ENCODE results near the gene ABCA13. TPM values are rescaled to one million over a fixed set of nuclear protein-coding genes. Genes with fewer than 3 reads are reported as not detected.

ABCA13 gene
- total RNA-seq, 1 donor from 2014 or later = 0.35 TPM

- H3K36me3 ChIP-seq = no peaks in the 10 kb centered on the region
- no peak overlapping the region for H3K27ac ChIP-seq
- H3K9me3 ChIP-seq = no peaks in the 10 kb centered on the region
- DNase-seq = no peak
- H3K27me3 ChIP-seq = no peaks in the 10 kb centered on the region
- intact Hi-C loops (cut with DNase I) = no loop called here
- H3K4me1 ChIP-seq = no peaks in the 10 kb centered on the region
- ATAC-seq = no peak
- no peak for TF ChIP-seq CTCF (IDR thresholded peaks at IDR 0.05)
- no peak overlapping the region for H3K4me3 ChIP-seq
These were observed 22.2 kb upstream of the ABCA13 start for GRCh38 chr7:48149058-48149457.

DNA sequence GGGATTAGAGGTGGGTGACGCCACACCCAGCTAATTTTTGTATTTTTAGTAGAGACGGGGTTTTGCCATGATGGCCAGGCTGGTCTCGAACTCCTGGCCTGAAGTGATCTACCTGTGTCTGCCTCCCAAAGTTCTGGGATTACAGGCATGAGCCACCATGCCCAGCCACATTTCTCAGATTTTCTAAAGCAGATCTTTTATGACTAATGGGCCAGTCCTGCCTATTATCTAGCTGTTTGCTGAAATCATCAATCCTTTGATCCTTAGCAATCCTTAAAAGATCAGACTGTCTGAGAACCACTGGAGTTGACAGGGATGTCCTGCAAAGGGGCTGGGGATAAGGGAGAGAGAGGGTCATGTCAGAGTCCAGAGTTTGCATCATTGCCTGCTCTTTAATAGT is 21.2 kb upstream of the ABCA13 start:
- H3K36me3 ChIP-seq = no peaks in the 10 kb centered on the region
- ATAC-seq (no peak), DNase-seq (no peak)
- H3K4me1 ChIP-seq = no peaks in the 10 kb centered on the region
- TF ChIP-seq CTCF (IDR thresholded peaks at IDR 0.05) = no peak
- H3K27me3 ChIP-seq = no peaks in the 10 kb centered on the region
- H3K4me3 ChIP-seq = no peak overlapping the region
- no peak overlapping the region for H3K27ac ChIP-seq
- intact Hi-C loops (cut with DNase I) = no loop called here
- H3K9me3 ChIP-seq = no peaks in the 10 kb centered on the region

GRCh38 chr7:48154792-48155413 is 16.4 kb upstream of the ABCA13 start:
- Histone ChIP-seq H3K4me3 (no peak overlapping the region), H3K36me3 (no peaks in the 10 kb centered on the region), H3K9me3 (no peaks in the 10 kb centered on the region), H3K27me3 (no peaks in the 10 kb centered on the region), H3K4me1 (no peaks in the 10 kb centered on the region), H3K27ac (no peak overlapping the region)
- ATAC-seq = peak; percentile 83
- intact Hi-C loops (cut with DNase I) = no loop called here
- TF ChIP-seq CTCF (IDR thresholded peaks at IDR 0.05) = peak; percentile 53
- no peak for DNase-seq

DNA sequence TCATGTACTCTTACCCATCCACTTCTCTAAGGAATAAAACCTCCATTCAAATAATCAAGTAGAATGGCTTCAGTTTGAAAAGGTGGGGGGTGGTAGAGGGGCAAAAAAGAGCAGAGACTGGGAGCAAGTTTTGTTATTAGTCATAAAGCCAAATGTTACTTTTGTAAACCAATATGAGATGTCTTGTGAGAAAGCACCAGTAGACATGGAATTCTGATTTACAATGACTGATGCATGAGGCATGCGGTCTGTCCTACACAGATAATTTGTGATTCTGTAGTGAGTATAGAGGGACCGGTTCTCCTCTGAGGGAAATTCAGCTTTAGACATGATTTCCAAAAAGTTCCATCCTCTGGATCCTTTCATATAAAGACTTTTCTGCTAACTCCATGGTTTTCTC is 12.9 kb upstream of the ABCA13 start:
- H3K4me3 ChIP-seq = no peak overlapping the region
- no peak overlapping the region for H3K27ac ChIP-seq
- intact Hi-C loops (cut with DNase I) = no loop called here
- DNase-seq (no peak), ATAC-seq (no peak)
- no peaks in the 10 kb centered on the region for H3K36me3 ChIP-seq
- no peaks in the 10 kb centered on the region for H3K9me3 ChIP-seq
- TF ChIP-seq CTCF (IDR thresholded peaks at IDR 0.05) = no peak
- H3K27me3 ChIP-seq = no peaks in the 10 kb centered on the region
- no peaks in the 10 kb centered on the region for H3K4me1 ChIP-seq

- TF ChIP-seq CTCF (IDR thresholded peaks at IDR 0.05) = no peak
- H3K4me1 ChIP-seq = no peaks in the 10 kb centered on the region
- ATAC-seq = no peak
- no peak overlapping the region for H3K4me3 ChIP-seq
- no peaks in the 10 kb centered on the region for H3K27me3 ChIP-seq
- H3K9me3 ChIP-seq = no peaks in the 10 kb centered on the region
- no peaks in the 10 kb centered on the region for H3K36me3 ChIP-seq
- intact Hi-C loops (cut with DNase I) = no loop called here
- H3K27ac ChIP-seq = no peak overlapping the region
- no peak for DNase-seq
These were observed 9.7 kb upstream of the ABCA13 start for GRCh38 chr7:48161407-48162125.
